IPS-NIHi7 (cell line): ENCODE results near the gene ATP11A.
"Not testable (repeated sequence)": the region's sequence is repeated elsewhere in the genome, so short reads cannot be mapped to it uniquely, and the experiment has no call there.

Experiments
- DNase-seq: peaks from one replicate; pipeline ENCODE4 v3.0.0; 2012; ENCODE audit warnings: mixed read lengths; ENCODE audit errors: extremely low spot score

ATP11A gene

DNA sequence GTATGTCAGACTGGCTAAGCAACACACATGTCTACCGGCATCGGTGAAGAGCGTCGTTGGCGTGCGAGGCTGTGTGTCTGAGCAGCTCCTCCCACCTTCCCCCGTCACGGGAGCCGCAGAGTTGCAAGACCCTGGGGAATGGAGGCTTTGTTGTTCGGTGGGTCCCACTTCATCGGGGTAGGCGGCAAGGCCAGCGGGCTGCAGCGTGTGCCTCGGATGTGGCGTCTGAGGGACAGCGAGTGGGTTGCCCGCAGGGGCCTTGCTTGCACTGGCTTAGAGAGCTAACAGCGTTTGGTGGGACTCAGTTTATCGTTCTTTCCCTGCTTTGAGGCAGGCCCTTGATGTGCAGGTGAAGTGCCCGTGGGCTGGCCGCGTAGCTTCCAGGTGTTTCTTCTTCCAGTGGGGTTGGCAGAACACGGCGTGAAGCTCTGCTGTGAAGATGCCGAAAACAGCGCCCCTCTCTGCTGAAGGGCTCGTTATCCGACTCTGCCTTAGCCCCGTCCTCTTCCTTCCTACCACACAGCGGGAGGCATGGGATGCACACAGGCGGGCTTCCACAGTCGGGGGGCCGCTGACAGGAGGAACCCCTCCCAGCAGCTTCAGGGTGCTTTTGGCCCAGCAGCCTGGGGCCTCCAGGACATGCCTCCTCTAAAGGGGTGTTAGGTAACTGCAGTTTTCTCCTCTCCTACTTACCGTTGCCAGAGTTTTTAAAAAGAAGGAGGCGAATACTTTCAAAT is 85.2 kb downstream of the ATP11A start:
- no peak for DNase-seq

DNA sequence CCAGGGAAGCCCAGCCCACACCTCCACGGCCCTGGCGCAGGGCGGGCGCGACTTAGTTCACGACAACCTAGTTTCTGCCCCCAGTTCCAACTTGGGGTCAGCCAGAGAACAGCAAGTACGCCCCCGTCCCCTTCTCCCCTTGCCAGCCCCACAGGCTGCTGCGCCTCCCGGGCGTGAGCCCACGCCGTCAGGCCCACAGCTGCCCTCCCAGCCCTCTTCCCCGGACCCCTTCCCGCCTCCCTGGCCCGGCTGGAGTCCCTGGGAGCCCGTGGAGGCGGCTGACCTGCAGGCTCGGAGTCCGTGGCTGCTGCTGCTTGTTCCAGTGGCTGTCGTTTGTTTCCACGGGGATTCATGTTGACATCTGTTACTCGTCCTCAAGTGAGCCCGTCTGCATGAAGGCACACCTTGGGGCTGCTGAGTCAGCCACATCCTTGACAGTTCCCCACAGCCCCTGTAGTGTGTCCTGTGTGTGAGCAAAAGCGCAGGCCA is 86.0 kb downstream of the ATP11A start:
- DNase-seq: no peak

DNA sequence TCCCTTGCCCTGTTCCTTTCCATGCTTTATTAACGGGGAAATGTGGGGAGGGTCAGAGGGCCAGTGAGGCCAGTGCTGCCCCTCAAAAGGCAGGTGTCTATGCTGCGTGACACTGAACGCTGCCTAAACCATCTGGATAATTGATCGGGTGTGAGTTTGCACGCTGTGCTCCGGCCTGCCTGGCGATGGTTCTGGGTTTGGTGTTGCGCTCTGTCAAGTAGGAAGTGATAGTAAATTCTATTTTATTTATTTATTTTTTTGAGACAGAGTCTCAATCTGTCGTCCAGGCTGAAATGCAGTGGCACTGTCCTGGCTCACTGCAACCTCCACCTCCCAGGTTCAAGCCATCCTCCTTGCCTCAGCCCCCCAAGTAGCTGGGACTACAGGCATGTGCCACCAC is 86.5 kb downstream of the ATP11A start:
- no peak for DNase-seq

DNA sequence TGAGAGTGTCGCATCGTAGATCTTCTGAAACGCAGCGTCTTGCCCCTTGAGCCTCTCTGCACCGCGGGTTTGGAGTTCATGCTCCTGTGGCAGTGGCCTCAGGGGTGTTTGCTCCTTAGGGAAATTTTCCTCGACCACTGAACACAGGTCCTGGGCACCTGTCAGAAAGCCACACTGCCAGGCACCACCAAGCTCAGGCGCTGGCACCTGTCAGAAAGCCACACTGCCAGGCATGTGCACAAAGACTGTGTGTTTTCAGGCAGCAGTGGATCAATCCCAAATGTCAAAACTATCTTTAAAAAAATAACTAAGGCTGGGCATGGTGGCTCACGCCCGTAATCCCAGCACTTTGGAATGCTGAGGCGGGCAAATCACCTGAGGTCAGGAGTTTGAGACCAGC is 87.1 kb downstream of the ATP11A start:
- DNase-seq: no peak

DNA sequence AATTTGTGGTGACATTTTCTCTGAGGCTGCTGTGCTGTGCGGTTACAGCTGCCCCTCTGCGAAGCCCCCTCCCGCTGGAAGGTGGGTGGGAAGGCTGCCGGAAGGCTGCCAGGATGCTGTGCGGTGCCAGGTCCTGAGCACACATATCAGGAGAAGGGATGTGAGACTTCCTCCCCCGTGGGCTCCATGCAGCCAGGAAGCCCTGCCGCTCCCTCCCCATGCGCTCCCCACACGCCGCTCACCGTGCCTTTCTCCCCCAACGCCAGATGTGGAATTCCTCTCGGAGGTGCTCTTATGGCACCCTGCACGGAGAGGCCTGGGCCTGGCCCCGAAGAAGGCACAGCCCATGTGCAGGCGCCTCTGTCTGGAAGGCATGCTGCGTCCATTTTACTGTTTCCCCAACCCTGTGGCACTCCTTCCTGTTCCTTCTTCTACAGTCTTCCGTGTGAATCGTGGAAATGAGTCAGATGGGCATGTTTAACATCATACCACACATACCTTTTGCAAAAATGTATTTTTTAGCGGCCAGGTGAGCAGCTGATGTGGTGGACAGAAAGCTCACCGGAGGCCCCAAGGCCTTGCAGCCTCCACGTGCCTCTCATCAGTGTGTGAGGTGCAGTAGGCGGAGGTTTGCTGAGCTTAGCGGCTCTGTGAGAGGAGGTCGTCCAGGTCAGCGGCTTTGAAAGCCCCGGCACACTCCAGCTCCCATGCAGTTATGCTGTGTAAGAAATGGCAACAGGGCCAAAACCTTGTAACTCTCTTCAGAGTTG is 88.0 kb downstream of the ATP11A start:
- no peak for DNase-seq

DNA sequence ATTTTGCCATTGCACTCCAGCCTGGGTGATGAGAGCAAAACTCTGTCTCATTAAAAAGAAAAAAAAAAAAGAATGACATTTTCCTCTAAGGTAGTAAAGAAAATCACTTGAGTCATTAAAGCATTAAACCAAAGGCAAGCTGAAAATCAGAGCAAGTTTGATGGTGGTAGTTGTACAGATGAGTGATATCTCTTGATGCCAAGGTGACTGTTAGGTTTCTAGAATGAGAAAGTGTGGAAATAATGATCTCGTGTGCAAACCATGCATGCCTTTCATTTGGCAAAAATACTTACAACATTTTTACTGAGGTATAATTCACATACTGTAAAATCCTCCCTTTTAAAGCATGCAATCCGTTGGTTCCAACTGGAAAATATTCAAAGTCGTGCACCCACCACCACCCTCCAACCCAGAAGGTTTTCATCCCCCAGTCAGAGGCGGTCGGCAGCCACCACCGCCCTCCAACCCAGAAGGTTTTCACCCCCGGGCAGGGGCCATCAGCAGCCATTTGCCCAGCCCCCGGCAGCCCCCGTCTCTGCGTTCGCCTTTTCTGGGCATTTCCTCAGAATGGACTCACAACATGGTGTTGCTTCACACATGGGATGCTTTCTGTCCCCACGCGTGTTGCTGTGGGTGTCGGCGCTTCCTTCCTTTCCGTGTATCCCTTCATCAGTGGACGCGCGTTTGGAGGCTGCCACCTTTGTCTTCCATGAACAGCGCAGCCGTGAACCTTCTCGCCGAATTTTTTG is 90.2 kb downstream of the ATP11A start:
- no peak for DNase-seq

DNA sequence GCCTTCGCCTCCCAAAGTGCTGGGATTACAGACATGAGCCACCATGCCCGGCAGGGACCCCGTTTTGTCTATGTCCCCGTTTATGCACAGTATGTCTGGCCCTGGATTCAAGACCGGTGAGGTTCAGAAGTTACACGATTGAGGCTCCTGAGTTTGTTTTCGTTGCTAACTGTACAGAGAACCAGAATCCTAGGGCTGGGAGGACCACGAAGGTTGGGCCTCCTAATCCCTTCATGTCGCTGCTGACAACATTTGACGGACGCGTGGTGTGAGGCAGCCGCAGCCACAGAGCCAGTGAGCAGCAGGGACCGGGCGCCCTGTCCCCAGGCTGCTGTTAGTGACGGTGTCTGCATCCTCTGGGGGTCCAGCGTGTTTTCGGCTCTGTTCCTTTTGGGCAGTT is 91.4 kb downstream of the ATP11A start:
- no peak for DNase-seq

DNA sequence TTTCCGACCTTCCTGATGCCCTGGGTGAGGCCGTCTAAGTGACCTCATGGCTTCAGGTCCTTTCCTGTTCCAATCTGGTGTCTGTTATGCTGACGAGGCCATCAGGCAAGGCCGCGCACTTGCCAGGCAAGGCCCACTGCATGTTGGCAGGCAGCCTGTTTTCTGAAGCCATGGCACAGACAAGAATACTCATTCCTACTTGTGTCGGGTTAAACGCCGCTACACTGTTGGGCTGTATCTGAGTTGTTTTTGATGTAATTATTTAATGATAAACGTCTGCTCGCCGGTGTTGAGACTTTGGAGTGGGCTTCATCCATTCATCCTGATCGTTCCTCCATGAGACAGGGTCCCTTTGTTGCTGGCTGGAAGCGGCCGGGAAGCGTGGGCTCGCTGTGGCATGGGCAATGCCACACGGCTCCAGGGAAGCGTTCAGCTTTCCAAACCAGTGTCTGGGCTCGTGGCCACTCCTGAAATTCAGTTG is 92.1 kb downstream of the ATP11A start:
- DNase-seq: no peak

DNA sequence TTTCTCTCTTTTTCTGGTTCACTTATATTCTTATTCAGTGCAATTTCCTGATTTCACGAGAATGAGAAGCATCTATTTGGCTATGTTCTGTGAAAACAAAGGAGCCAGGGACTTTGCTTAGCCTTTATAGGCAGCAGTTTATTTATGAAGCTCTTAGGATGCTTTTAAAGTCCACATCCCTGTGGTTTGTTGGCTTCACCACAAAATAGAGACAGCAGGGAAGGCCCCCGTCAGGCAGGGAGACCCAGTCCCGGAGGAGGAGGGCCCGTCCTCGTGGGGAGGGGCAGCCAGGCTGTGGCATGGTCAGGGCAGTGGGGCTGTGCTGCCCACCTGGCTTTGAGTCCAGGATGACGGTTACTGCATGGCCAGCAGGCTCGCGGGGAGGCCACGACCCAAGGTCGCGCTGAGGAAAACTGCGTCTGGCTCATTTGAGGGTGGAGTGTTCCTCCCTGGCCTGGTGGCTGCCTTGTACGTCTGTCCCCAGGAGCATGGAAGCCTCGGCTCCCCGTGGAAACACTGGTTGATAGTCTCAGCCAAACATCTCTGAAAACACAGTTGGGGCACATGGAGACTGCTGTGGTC is 92.7 kb downstream of the ATP11A start:
- no peak for DNase-seq

DNA sequence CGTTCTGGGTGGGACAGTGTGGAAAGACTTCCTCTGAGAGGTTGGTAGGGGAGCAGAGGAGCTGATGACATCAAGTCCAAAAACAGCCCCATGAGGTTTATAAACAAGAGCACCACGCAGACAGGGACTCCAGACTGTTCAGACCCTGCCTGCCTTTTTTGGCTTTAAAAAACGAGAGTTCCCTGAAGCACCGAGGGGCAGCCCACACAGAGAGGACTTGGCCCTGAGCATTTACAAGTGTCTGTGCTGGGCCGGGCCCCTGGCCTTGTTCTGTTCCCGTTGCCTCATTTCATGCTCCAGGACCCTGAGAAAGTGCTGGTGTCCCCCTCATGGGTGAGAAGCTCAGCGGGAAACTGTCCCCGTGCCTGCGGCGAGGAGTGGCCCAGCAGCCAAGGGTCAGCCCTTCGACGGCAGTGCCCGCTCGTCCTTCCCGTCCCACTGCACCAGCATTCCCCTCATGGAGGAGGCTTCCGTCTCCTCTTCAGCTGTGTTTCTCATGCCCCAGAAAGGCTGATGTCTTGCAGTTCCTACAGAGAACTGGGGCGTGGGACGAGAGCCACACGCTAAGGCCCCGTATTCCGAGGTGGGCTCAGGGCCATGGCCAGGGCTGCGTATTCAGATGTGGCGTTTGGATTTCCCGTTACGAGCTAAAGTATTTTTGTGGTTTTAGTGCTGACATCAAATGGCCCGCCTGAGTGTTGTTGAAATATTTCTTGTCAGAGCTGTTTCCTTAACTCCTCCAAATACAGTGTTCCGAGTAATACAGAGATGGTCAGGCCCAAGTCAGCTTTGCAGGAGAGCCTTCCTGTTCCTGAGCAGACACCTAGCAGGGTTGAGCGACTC is 93.5 kb downstream of the ATP11A start:
- no peak for DNase-seq

DNA sequence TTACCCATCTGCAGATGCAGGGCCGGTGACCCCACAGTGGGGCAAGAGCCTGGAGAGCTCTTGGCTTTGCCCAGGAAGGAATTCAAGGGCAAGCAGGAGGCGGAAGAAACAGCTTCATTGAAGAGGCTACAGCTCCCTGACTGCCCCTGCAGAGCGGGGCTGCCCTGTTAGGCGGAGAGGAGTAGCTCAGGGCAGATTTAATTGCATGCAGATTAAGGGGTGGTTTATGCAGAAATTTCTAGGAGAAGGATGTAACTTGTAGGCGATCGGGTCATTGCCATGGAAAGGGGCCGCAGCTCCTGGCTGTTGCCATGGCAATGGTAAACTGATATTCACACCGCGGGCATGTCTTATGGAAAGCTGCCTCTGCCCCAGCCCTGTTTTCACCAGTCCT is 94.1 kb downstream of the ATP11A start:
- no peak for DNase-seq

DNA sequence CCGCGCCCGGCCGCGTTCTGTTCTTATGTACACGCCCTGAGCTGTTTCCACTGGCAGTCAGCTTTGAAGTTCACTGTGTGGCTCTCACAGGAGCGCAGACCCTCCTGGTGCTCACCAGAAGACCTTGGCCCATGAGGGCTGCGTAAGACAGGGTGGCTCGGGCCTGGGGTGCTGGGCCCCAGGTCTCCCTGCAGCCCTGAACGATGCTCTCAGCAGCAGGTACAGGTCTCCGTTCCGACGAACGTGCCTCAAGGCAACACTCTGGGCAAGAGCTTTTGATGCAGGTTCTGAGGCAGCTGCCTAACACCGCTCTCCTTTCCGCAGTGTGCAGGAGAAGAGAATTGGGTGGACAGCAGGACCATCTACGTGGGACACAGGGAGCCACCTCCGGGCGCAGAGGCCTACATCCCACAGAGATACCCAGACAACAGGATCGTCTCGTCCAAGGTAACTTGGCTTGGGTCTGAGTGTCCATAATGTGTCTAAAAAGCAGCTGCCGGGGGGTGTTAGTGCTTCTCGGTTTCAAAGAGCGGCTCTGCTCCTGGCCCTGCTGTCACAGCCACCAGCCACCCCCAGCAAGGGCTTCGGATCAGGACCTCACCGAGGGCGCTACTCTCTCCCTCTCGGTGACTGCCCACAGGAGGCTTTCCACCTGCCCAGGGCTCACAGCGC is 95.1 kb downstream of the ATP11A start:
- no peak for DNase-seq

DNA sequence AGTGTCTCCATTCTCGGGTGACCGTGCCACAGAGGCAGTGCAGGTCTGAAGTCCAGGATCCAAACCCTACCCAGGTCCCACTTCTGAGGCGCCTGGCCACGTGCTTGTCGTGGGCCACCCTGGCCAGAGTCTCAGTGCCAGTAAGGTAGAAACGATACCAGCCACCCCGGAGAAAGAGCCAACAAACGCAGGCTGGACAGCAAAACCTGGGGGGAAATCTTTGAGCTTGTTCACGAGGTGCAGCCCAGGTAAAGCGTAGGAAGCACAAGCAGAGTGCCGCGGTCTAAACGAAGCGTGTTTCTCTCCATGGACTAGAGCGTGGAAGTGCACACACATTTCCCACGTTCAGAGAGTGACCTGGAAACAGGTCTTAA is 95.6 kb downstream of the ATP11A start:
- DNase-seq: no peak

DNA sequence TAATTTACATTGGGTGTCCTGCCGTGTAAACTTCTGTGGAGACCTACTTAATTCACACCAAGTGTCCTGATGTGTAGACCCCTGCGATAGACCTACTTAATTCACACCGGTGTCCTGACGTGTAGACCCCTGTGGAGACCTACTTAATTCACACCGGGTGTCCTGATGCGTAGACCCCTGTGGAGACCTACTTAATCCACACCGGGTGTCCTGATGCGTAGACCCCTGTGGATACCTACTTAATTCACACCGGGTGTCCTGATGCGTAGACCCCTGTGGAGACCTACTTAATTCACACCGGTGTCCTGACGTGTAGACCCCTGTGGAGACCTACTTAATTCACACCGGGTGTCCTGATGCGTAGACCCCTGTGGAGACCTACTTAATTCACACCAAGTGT is 97.0 kb downstream of the ATP11A start:
- not testable (repeated sequence) for DNase-seq

DNA sequence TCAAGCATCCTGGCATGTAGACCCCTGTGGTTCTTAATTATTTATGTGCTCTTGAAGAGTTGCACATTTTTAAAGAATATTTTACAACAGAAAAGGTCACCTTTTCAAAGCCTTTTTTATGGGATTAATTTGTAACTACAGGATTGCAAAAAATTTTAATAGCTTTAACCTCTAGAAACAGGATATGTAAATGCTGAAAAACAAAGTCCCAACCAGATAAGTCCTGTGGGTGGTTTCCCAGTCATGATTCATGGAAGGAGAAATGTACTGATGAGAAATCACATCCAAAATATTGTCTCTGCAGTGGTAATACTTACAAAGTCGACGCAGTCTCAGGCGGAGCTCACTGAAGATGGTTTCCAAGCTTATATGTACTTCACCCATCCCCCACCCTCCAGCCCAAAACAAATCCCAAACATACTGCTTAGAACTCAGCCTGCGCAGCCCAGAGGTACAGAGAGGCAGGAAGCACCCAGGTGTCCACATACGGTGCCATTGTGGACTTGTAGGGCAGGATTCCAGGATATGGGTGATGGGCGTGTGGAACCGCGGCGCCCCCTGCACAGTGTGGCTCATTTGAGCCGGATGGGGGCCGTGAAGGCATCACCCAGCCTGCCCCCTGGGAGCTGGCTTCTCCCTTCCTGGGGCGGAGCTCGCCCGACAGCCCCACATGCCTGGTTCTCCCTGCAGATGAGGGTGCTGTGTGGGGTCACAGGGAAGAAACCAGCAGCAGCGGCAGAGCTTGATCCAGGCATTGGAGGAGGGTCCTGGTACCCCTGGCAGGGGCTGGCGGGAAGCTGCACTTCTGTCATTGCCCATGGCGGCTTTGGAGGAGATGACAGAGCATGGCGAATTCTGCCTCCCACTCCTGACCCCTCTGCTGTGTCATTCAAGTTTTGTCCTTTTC is 101.2 kb downstream of the ATP11A start:
- no peak for DNase-seq

DNA sequence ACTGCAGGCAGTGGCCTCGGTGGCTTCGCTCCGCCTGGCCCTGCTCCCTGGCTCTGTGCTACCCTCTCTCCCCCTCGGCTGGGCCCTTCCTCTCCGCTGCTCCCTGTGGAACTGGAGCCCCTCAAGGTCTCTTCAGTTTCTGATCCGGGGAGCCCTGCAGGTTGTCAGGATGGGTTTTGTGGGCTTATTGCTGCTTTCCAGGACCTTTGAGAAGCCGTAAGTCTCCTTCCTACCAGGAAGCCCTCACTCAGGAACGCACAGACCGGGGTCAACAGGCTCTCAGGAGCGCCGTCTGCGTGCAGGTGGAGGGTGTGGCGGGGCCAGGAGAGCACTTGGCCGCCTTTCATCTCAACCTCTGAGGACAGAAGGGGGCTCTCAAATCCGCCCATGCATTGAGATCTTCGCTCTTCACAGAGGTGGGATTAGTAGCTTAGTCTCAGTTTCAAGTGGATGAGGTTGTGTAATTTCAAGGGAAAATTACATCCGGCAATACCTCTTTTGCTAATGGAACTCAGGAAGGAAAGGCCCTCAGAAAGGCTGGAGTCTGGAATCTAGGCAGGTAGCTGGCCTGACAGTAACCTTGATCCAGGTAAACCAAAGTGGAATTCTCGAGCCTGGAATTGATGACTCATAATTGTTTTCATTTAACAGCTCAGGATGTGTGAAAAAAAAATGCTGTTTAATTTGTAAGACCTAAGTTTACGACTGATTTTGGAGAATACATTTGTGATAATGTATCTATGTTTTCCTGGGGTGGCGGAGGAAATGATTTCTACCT is 102.0 kb downstream of the ATP11A start:
- DNase-seq: no peak

DNA sequence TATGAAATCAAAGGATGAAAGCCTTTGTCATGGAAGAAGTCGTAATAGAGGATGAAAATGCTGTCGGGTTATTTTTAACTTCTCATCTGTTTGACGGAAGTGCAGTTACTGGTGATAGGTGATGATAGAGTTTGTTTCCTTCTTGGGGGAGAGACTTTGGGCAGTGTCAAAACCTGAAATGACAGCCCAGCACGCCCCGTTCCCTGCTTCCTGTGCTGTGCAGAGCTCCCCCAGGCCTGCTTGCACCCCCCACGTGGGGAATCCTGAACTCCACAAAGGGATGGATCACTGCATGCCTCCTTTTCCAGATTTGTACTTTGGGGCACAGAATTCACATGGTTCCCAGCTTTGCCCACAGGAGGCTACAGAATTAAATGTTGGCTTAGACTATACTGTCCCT is 102.7 kb downstream of the ATP11A start:
- no peak for DNase-seq

DNA sequence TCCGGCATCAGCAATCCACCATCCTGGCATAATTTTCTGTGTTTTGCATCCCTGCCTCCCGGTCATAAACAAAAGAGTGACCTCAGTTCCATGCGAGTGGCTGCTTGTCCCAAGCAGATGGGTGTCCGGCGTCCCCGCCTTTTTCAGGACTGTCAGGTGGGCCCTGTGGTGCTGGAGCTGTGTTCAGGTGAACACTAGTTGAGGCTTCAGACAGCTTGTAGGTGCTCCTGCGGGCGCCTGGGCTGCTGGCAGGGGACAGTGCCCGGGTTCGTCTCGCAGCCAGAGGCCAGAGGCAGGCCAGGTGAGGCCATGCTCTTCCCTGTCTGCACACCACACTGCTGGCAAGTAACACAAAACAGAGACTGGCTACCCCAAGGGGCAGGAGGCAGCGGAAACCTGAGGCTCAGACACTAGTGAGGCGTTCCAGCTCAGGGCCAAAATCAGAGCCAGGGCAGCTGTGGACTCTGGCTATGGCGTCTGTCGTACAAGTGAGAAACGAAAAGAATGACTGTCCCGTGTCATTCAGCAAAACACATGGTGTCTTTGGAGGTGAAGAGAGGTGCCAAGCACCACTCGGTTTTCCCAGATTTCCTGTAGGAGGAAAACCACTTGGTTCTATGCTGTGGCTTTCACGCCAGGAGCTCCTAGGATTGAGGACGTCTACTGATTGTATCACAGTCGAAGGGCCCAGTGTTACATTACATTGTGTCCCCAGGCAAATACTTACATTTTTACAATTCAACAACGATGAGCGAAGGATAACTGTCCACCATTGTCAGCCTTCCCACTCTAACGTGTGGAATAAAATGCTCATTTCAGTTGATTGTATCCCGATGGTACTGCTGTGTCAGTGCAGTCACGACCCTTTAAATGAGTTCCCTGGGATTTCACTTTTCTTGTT is 104.0 kb downstream of the ATP11A start:
- DNase-seq: no peak
